HCT116 (cell line): ENCODE results near the gene RAB27A. TPM values are rescaled to one million over a fixed set of nuclear protein-coding genes. Genes with fewer than 3 reads are reported as not detected.
A peak's percentile ranks its signal among the peaks of the same experiment; 100 is the strongest.
"Not testable (repeated sequence)": the region's sequence is repeated elsewhere in the genome, so short reads cannot be mapped to it uniquely, and the experiment has no call there.

ENCODE experiments used
- ATAC-seq: fragments of 200-7000 bp; cut with Tn5 transposase; 2 replicates; pipeline ENCODE4 v1.9.1; 2020; ENCODE audit warnings: mild to moderate bottlenecking, moderate library complexity
- BruUV-seq: library from RNA; stranded (reverse); fragments of 400-500 nt; replicated peaks from 2 replicates; lab custom pipeline; 2021; lab: Mats Ljungman, UMichigan
- CTCF ChIA-PET: fragments of 300-600 bp; sonication (Branson Sonifier 250); formaldehyde crosslinking; loops from one replicate; lab custom pipeline; 2021; ENCODE audit warnings: antibody characterized with exemption; lab: Charles Lee
- POLR2A ChIA-PET: fragments of 300-600, 350-600 bp; sonication (Branson Sonifier 250); formaldehyde crosslinking; loops from one replicate; lab custom pipeline; 2021; ENCODE audit warnings: antibody characterized with exemption; lab: Charles Lee
- RAD21 ChIA-PET, 2 experiments: fragments of 300-600 bp; sonication (Branson Sonifier 250); formaldehyde crosslinking; loops; one replicate each; lab custom pipeline; 2023; ENCODE audit warnings: low total read pairs in 2 of 2; ENCODE audit not compliant: uncharacterized antibody in 2 of 2, unreplicated experiment in 2 of 2, low non-redundant PET in 1 of 2; lab: Charles Lee
- DNase-seq: peaks from one replicate; pipeline ENCODE4 v3.0.0-alpha.2; 2010; ENCODE audit warnings: low read depth, low spot score
- H2AFZ ChIP-seq: fragments of 200-600 bp; shearing (Covaris generic), sonication (generic); 2 replicates; pipeline ENCODE4 v1.6.1; 2017; ENCODE audit warnings: low read depth, mixed run types, mixed read lengths, antibody characterized with exemption, low read length; ENCODE audit not compliant: poor library complexity, severe bottlenecking
- H3K27ac ChIP-seq: 2 replicates; pipeline ENCODE4 v1.5.1; 2012; ENCODE audit warnings: low read depth, low read length
- H3K27me3 ChIP-seq: fragments of 200-600 bp; sonication (generic); 2 replicates; pipeline ENCODE4 v1.6.1; 2016; ENCODE audit warnings: mixed run types, low read length, mixed read lengths; ENCODE audit not compliant: insufficient read depth
- H3K36me3 ChIP-seq, 2 experiments: fragments of 200-500 bp in 1 of 2; fragments of 200-600 bp in 1 of 2; sonication (Bioruptor generic) in 1 of 2; sonication (generic) in 1 of 2; 2 replicates each; pipeline versions ENCODE4 v1.5.1 to v1.6.1; 2014 to 2016; ENCODE audit warnings: low read length in 2 of 2, inconsistent platforms in 1 of 2, mixed read lengths in 1 of 2, mixed run types in 1 of 2; ENCODE audit not compliant: insufficient read depth in 2 of 2, control insufficient read depth in 1 of 2
- H3K4me1 ChIP-seq, 2 experiments: fragments of 200-600 bp in 1 of 2; sonication (generic) in 1 of 2; 2 replicates each; pipeline versions ENCODE4 v1.5.1 to v1.6.1; 2012 to 2017; ENCODE audit warnings: low read length in 2 of 2, inconsistent platforms in 1 of 2, mild to moderate bottlenecking in 1 of 2, mixed read lengths in 1 of 2, mixed run types in 1 of 2, moderate library complexity in 1 of 2; ENCODE audit not compliant: insufficient read depth in 2 of 2, control insufficient read depth in 1 of 2
- H3K4me2 ChIP-seq: fragments of 200-600 bp; sonication (generic); 2 replicates; pipeline ENCODE4 v1.6.1; 2017; ENCODE audit warnings: mixed run types, low read length, mixed read lengths
- H3K4me3 ChIP-seq, 2 experiments: fragments of 200-600 bp in 1 of 2; sonication (generic) in 1 of 2; replicated peaks in 1 of 2; 2 replicates each; pipeline ENCODE4 v1.5.1; 2011 to 2016; ENCODE audit warnings: low read length in 2 of 2, control low read depth in 1 of 2, low read depth in 1 of 2, mild to moderate bottlenecking in 1 of 2, mixed read lengths in 1 of 2, mixed run types in 1 of 2
- H3K79me2 ChIP-seq: fragments of 200-600 bp; sonication (generic); 2 replicates; pipeline ENCODE4 v1.6.1; 2017; ENCODE audit warnings: mild to moderate bottlenecking, mixed run types, low read length, moderate library complexity, mixed read lengths; ENCODE audit not compliant: insufficient read depth
- H3K9ac ChIP-seq: fragments of 200-600 bp; sonication (generic); 2 replicates; pipeline ENCODE4 v1.6.1; 2016; ENCODE audit warnings: low read length, mixed read lengths
- H3K9me2 ChIP-seq: fragments of 200-600 bp; sonication (generic), shearing (Covaris generic); 2 replicates; pipeline ENCODE4 v1.6.1; 2017; ENCODE audit warnings: mixed run types, mild to moderate bottlenecking, moderate library complexity; ENCODE audit not compliant: insufficient read depth
- H3K9me3 ChIP-seq, 2 experiments: fragments of 200-500 bp in 1 of 2; fragments of 200-600 bp in 1 of 2; sonication (Bioruptor generic) in 1 of 2; sonication (generic) in 1 of 2; 2 replicates each; pipeline ENCODE4 v1.6.1; 2014 to 2017; ENCODE audit warnings: low read length in 2 of 2, mixed read lengths in 2 of 2, inconsistent platforms in 1 of 2, low read depth in 1 of 2, mild to moderate bottlenecking in 1 of 2, mixed run types in 1 of 2, moderate library complexity in 1 of 2; ENCODE audit not compliant: control insufficient read depth in 1 of 2, insufficient read depth in 1 of 2
- H4K20me1 ChIP-seq: fragments of 200-600 bp; sonication (generic), shearing (Covaris generic); 2 replicates; pipeline ENCODE4 v1.6.1; 2017; ENCODE audit warnings: mixed run types, mild to moderate bottlenecking, moderate library complexity; ENCODE audit not compliant: insufficient read depth
- ATF3 ChIP-seq: IDR thresholded peaks from 2 replicates; pipeline ENCODE4 v1.6.1; 2012
- CEBPB ChIP-seq: IDR thresholded peaks from 2 replicates; pipeline ENCODE4 v1.6.1; 2012; ENCODE audit warnings: low read depth
- CTCF ChIP-seq, 3 experiments: fragments of 200-600 bp in 1 of 3; sonication (generic) in 1 of 3; IDR thresholded peaks in 2 of 3; conservative IDR thresholded peaks in 1 of 3; 2 replicates each; pipeline ENCODE4 v1.5.1; 2012 to 2017; ENCODE audit warnings: low read depth in 2 of 3, low read length in 2 of 3, antibody characterized with exemption in 1 of 3, borderline replicate concordance in 1 of 3, control low read depth in 1 of 3, mild to moderate bottlenecking in 1 of 3, mixed read lengths in 1 of 3, mixed run types in 1 of 3, moderate library complexity in 1 of 3; ENCODE audit not compliant: insufficient read depth in 1 of 3
- EGR1 ChIP-seq: IDR thresholded peaks from 2 replicates; pipeline ENCODE4 v1.6.1; 2012; ENCODE audit warnings: low read depth
- EZH2 ChIP-seq: fragments of 200-600 bp; sonication (generic); IDR thresholded peaks from 2 replicates; pipeline ENCODE4 v1.6.1; 2017; ENCODE audit warnings: antibody characterized with exemption, mixed run types
- FOSL1 ChIP-seq: IDR thresholded peaks from 2 replicates; pipeline ENCODE4 v1.6.1; 2012; ENCODE audit warnings: low read depth
- JUND ChIP-seq: IDR thresholded peaks from 2 replicates; pipeline ENCODE4 v1.6.1; 2012
- MAX ChIP-seq: IDR thresholded peaks from 2 replicates; pipeline ENCODE4 v1.6.1; 2012
- POLR2A ChIP-seq: IDR thresholded peaks from 2 replicates; pipeline ENCODE4 v1.7.0; 2011; ENCODE audit warnings: borderline replicate concordance; ENCODE audit not compliant: insufficient read depth, insufficient read length; ENCODE audit errors: extremely low read depth
- RAD21 ChIP-seq: IDR thresholded peaks from 2 replicates; pipeline ENCODE4 v1.6.1; 2012; ENCODE audit warnings: low read depth, mild to moderate bottlenecking
- SP1 ChIP-seq: IDR thresholded peaks from 2 replicates; pipeline ENCODE4 v1.6.1; 2012; ENCODE audit warnings: low read depth
- TCF7L2 ChIP-seq: IDR thresholded peaks from 2 replicates; pipeline ENCODE4 v1.7.0; 2011; ENCODE audit warnings: borderline replicate concordance, inconsistent platforms; ENCODE audit not compliant: insufficient read depth, insufficient read length; ENCODE audit errors: extremely low read depth
- YY1 ChIP-seq: IDR thresholded peaks from 2 replicates; pipeline ENCODE4 v1.6.1; 2011; ENCODE audit warnings: low read length, low read depth, moderate library complexity, mild to moderate bottlenecking; ENCODE audit not compliant: insufficient replicate concordance; ENCODE audit errors: extremely low read depth
- intact Hi-C: fragments of 100-400 bp; cut with micrococcal nuclease; formaldehyde crosslinking; loops from 2 replicates; pipeline ENCODE4 v1.10.0; 2022
- total RNA-seq: library from RNA; stranded (reverse); gene quantifications from one replicate; pipeline ENCODE4 v1.2.1, GENCODE V29; 2021; ENCODE audit not compliant: unreplicated experiment

Gene RAB27A
- total RNA-seq, 1 experiment from 2014 or later = 8.8 TPM

GRCh38 chr15:55318588-55319494, 29.2 kb upstream of the RAB27A start, which contains the start of the genes PIGB and PIGBOS1 (continued):
- TF ChIP-seq ATF3 (no peak), TCF7L2 (peak; percentile 29), JUND (no peak), POLR2A (peak; percentile 42), MAX (peak; percentile 74), CEBPB (no peak)
- TF ChIP-seq, all 23 proteins: peak for 11

GRCh38 chr15:55302801-55303200, 13.2 kb upstream of the RAB27A start:
- DNase-seq, H3K4me2 ChIP-seq, H3K9me2 ChIP-seq, CTCF ChIA-PET, BruUV-seq, RAD21 ChIA-PET, ATAC-seq, H3K4me3 ChIP-seq, H3K36me3 ChIP-seq, H3K27me3 ChIP-seq, H2AFZ ChIP-seq, POLR2A ChIA-PET, intact Hi-C loops, H3K27ac ChIP-seq, H3K79me2 ChIP-seq, H3K9me3 ChIP-seq, H3K4me1 ChIP-seq, H4K20me1 ChIP-seq, H3K9ac ChIP-seq: not testable (repeated sequence)

- H3K4me1 ChIP-seq = no peaks in the 10 kb centered on the region
- H3K27me3 ChIP-seq = no peaks in the 10 kb centered on the region
- intact Hi-C loops = no loop called here
- ChIA-PET RAD21 (no interaction called here), POLR2A (no interaction called here), CTCF (no interaction called here)
- ATAC-seq = no peak
- no peak overlapping the region for H3K9ac ChIP-seq
- no peaks in the 10 kb centered on the region for H4K20me1 ChIP-seq
- no peaks in the 10 kb centered on the region for H3K79me2 ChIP-seq
- H2AFZ ChIP-seq = no peak overlapping the region
- H3K27ac ChIP-seq = no peak overlapping the region
- no peaks in the 10 kb centered on the region for H3K36me3 ChIP-seq
- no TSS peak for BruUV-seq
- H3K4me2 ChIP-seq = no peak overlapping the region
- no peak overlapping the region for H3K4me3 ChIP-seq
- H3K9me3 ChIP-seq = no peaks in the 10 kb centered on the region
- DNase-seq = no peak
- no peaks in the 10 kb centered on the region for H3K9me2 ChIP-seq
- TF ChIP-seq MAX (no peak), RAD21 (no peak), EZH2 (no peak), ATF3 (no peak), SP1 (no peak), JUND (no peak), TCF7L2 (no peak), YY1 (no peak), CTCF (IDR thresholded peaks at IDR 0.05 in 2 of 3, conservative IDR thresholded peaks at IDR 0.05 in 1 of 3; ENCODE audit: borderline replicate concordance in 1 of 3, insufficient read depth in 1 of 3, low read depth in 2 of 3, low read length in 2 of 3) (no peak), FOSL1 (no peak), EGR1 (no peak)
Measured at GRCh38 chr15:55297315-55297714, 7.7 kb upstream of the RAB27A start.
